AG04450 (cell line): ENCODE measurements around the gene NTPCR. TPM values are rescaled to one million over a fixed set of nuclear protein-coding genes. Genes with fewer than 3 reads are reported as not detected.
A peak's percentile ranks its signal among the peaks of the same experiment; 100 is the strongest.

Experiments used
- CTCF ChIA-PET: fragments of 300-600, 350-600 bp; formaldehyde crosslinking; extraction: SDS; loops from one replicate; lab custom pipeline; 2022; ENCODE audit warnings: antibody characterized with exemption, inconsistent platforms; lab: Charles Lee
- POLR2A ChIA-PET: fragments of 350-600 bp; formaldehyde crosslinking; extraction: SDS; loops from one replicate; lab custom pipeline; 2021; ENCODE audit warnings: antibody characterized with exemption, inconsistent platforms; lab: Yijun Ruan, JAX
- DNase-seq: peaks from one replicate; pipeline ENCODE4 v3.0.0-alpha.2; 2011; ENCODE audit warnings: low read depth, low spot score
- H3K27ac ChIP-seq: one replicate; pipeline ENCODE4 v1.5.1; 2012; ENCODE audit warnings: low read depth, low read length, control low read depth
- H3K27me3 ChIP-seq: one replicate; pipeline ENCODE4 v1.6.0; 2012; ENCODE audit warnings: low read length; ENCODE audit not compliant: control insufficient read depth, insufficient read depth
- H3K4me3 ChIP-seq: 2 replicates; pipeline ENCODE4 v1.5.1; 2011; ENCODE audit warnings: mild to moderate bottlenecking, low read depth, low read length, control low read depth
- H3K9me3 ChIP-seq: 2 replicates; pipeline ENCODE4 v1.5.1; 2012; ENCODE audit warnings: low read length; ENCODE audit not compliant: control insufficient read depth, insufficient read depth
- polyA plus RNA-seq: library from polyadenylated mRNA; depleted of rRNA; stranded (reverse); fragments of >200 nt; gene quantifications from 2 replicates; pipeline ENCODE4 v1.2.3, GENCODE V29; 2011
- TF ChIP-seq, protein P1 (sequence below): IDR thresholded peaks from 2 replicates; pipeline ENCODE4 v1.5.1; 2011; ENCODE audit warnings: low read depth, low read length, control low read depth, inconsistent platforms

The NTPCR gene
- polyA plus RNA-seq, 1 experiment, result 59.0 TPM

DNA sequence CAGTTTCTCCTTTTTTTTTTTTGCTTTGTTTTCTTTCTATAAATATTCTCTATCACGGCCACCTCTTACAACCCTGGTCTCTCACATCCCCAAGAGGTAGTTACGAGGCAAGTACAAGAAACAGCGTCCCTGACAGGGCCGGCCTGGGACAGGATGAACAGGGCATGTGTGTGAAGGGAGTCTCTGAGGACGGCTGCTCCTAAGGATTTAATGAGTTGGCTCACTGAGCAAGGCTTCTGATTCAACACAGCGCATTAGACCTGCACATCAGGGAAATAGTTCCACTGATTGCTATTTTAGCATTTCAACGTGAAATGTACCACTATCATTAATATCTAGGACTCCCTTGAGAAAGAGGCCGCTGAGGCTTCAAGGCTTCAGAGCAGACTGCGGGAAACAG lies 54.0 kb downstream of the NTPCR start:
- ChIA-PET CTCF (interaction anchor here (1.4 kb wide), 1 partner anchor 124 kb away, joined by 3 read pairs; no protein-coding TSS in a partner anchor), POLR2A (no interaction called here)
- TF ChIP-seq, protein P1, sequence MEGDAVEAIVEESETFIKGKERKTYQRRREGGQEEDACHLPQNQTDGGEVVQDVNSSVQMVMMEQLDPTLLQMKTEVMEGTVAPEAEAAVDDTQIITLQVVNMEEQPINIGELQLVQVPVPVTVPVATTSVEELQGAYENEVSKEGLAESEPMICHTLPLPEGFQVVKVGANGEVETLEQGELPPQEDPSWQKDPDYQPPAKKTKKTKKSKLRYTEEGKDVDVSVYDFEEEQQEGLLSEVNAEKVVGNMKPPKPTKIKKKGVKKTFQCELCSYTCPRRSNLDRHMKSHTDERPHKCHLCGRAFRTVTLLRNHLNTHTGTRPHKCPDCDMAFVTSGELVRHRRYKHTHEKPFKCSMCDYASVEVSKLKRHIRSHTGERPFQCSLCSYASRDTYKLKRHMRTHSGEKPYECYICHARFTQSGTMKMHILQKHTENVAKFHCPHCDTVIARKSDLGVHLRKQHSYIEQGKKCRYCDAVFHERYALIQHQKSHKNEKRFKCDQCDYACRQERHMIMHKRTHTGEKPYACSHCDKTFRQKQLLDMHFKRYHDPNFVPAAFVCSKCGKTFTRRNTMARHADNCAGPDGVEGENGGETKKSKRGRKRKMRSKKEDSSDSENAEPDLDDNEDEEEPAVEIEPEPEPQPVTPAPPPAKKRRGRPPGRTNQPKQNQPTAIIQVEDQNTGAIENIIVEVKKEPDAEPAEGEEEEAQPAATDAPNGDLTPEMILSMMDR, result no peak
- no peaks in the 10 kb centered on the region for H3K27me3 ChIP-seq
- H3K9me3 ChIP-seq, result no peaks in the 10 kb centered on the region
- no peak for DNase-seq
- peak overlapping the region; percentile 47 for H3K27ac ChIP-seq
- no peak overlapping the region for H3K4me3 ChIP-seq

DNA sequence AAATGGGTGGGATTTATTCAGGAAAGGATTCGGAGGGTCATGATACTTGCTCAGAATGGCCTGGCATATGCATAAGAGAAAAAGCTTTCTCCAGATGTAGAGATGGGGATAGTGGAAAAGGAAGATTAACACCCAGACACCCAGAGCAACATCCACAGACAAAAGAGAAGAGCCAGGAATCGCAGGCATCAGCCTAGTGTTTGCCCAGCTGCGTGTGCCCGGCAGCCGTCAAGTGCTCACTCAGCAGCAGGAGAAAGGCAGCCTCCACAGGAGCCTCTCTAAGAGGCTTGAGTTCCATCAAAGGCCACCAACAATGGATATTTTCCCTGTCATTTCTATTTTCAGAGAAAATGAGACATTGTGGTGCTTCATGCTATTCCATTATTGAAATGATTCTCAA lies 54.7 kb downstream of the NTPCR start:
- no peak overlapping the region for H3K4me3 ChIP-seq
- H3K9me3 ChIP-seq, result no peaks in the 10 kb centered on the region
- peak overlapping the region; percentile 52 for H3K27ac ChIP-seq
- H3K27me3 ChIP-seq, result no peaks in the 10 kb centered on the region
- CTCF ChIA-PET, result interaction anchor here (1.4 kb wide), 1 partner anchor 125 kb away, joined by 3 read pairs; no protein-coding TSS in a partner anchor
- DNase-seq, result no peak
- POLR2A ChIA-PET, result interaction anchor here (1.0 to 1.4 kb wide), 4 partner anchors 15 to 108 kb away, joined by 3 to 5 read pairs (median 4); no protein-coding TSS in a partner anchor
- TF ChIP-seq, protein P1, result no peak

DNA sequence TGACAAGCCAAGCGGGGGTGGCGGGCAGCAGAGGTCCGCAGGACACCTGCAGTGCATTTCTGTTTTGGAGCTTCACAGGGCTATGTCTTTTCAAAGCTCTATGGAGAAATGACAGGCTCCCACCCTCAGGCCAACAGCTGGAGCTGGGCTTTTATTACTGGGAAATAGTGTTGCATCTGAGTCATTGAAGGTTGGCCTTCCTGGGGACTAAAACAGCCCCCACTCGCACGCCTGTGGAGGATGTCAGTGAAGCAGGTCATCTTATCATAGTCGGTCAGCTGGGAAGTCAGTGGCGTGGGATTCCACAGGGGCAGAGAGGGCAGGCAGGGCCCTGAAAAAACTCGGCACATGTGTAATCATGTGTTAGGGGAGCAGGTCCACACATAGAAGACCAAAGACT lies 55.3 kb downstream of the NTPCR start:
- peak; percentile 57 for DNase-seq
- CTCF ChIA-PET, result interaction anchor here (1.4 kb wide), 1 partner anchor 125 kb away, joined by 3 read pairs; no protein-coding TSS in a partner anchor
- Histone ChIP-seq H3K4me3 (no peak overlapping the region), H3K27me3 (no peaks in the 10 kb centered on the region), H3K27ac (peak overlapping the region; percentile 61), H3K9me3 (no peaks in the 10 kb centered on the region)
- POLR2A ChIA-PET, result interaction anchor here (0.6 to 1.4 kb wide), 5 partner anchors 14 to 149 kb away, joined by 3 to 6 read pairs (median 5); no protein-coding TSS in a partner anchor
- TF ChIP-seq, protein P1, result no peak

DNA sequence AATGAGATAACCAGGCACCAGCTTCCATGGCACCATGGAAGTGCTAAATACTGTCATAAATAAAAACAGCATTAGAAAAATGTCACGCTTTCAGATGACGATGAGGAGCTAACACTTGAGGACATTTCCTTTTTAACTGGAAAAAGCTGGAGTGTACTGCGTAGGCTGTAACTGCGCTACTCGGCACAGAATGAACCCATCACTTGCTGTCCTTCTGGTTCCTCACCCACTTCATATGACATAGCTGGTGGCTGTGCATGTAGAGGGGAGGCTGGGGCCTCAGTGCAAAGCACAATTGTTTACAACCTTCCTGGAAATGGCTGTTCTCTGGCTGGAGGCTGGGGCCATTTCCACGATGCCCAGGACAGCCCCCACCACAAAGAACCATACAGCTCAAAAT lies 55.7 kb downstream of the NTPCR start:
- no peak overlapping the region for H3K4me3 ChIP-seq
- H3K9me3 ChIP-seq, result no peaks in the 10 kb centered on the region
- H3K27ac ChIP-seq, result peak overlapping the region; percentile 61
- TF ChIP-seq, protein P1, result no peak
- POLR2A ChIA-PET, result interaction anchor here (0.6 to 1.4 kb wide), 4 partner anchors 14 to 149 kb away, joined by 4 to 6 read pairs (median 5); no protein-coding TSS in a partner anchor
- DNase-seq, result no peak
- CTCF ChIA-PET, result interaction anchor here (1.4 kb wide), 1 partner anchor 126 kb away, joined by 3 read pairs; no protein-coding TSS in a partner anchor
- H3K27me3 ChIP-seq, result no peaks in the 10 kb centered on the region

DNA sequence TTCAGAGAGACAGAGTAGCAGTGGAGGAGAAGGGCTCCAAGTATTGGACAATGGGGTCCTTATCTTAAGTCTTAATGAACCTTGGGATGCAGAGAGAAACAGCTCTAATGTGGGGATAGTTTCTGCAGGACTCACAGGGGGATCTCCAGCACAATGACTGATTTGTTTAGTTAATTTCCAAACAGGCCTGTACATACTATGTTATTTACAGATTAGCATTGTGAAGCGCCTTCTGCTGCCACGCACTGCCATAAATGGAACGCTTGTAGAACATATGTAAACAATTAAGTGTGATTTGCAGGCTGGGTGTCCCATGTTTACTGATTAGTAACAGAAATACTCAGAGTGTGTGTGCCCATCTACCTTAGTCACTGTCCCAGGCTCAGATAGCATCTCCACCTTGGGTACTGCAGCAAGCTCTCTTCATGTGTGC lies 56.1 kb downstream of the NTPCR start:
- Histone ChIP-seq H3K27ac (no peak overlapping the region), H3K4me3 (no peak overlapping the region), H3K9me3 (no peaks in the 10 kb centered on the region), H3K27me3 (no peaks in the 10 kb centered on the region)
- TF ChIP-seq, protein P1, result no peak
- CTCF ChIA-PET, result no interaction called here
- DNase-seq, result no peak
- POLR2A ChIA-PET, result interaction anchor here (1.2 to 1.4 kb wide), 3 partner anchors 13 to 107 kb away, joined by 4 to 5 read pairs (median 5); no protein-coding TSS in a partner anchor
